ENCODE measurements around the gene UNK.
A peak's percentile ranks its signal among the peaks of the same experiment; 100 is the strongest.

UNK gene

GRCh38 chr17:75822119-75822799, 37.7 kb downstream of the UNK start:
- peak; percentile 63 for DNase-seq

- DNase-seq = no peak
Measured at GRCh38 chr17:75822800-75823166, 38.2 kb downstream of the UNK start.

DNA sequence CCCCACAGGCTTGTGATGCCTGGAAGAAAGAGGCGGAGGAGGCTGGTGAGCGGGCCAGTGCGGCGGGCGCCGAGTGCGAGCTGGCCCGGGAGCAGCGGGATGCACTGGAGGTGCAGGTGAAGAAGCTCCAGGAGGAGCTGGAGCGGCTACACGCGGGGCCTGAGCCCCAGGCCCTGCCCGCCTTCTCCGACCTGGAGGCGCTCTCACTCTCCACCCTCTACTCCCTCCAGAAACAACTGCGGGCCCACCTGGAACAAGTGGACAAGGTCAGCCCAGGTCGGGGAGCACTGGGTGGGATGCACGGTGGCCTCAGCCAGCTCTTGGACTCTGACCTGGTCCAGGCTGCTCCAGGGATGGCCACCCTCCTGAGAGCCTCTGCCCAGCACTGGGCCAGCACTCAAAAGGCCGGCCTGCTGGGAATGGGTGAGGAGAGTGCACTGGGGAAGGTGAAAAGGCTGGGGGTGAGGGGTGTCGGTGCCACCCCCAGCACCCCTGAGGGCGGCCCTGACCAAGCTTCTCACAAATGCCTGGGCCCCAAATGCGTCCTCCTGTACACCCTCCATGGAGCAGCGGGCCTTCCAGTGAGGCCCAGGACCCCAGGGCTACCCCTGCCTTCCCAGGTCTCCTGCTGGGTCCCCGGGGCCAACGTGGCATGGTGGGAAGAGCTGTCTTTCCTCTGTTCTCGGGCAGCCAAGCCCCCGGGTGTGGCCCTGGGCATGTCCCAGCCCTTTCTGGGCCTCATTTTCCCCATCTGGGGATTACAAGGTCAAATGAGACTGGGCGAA, 38.8 kb downstream of the UNK start:
- no peak for DNase-seq

DNA sequence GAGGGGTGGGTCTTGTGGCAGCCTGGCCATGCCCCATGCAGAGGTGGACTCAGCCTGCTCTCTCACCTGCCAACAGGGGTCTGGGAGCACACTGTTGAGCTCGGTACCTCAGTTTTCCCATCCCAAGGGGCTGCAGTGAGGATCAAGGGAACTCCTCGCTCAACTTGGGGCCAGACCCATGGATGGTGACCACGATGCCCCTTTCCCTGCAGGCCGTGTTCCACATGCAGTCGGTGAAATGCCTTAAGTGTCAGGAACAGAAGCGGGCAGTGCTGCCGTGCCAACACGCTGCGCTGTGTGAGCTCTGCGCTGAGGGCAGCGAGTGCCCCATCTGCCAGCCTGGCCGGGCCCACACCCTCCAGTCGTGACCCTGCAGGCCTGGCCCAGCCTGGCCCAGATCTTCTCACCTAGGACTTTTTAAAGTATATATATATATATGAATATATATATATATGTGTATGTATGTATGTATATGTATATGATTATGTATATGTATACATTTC, 39.5 kb downstream of the UNK start:
- no peak for DNase-seq

- DNase-seq = no peak
Measured at GRCh38 chr17:75824666-75825065, 40.1 kb downstream of the UNK start.

GRCh38 chr17:75825149-75825552, 40.5 kb downstream of the UNK start:
- DNase-seq = no peak

DNA sequence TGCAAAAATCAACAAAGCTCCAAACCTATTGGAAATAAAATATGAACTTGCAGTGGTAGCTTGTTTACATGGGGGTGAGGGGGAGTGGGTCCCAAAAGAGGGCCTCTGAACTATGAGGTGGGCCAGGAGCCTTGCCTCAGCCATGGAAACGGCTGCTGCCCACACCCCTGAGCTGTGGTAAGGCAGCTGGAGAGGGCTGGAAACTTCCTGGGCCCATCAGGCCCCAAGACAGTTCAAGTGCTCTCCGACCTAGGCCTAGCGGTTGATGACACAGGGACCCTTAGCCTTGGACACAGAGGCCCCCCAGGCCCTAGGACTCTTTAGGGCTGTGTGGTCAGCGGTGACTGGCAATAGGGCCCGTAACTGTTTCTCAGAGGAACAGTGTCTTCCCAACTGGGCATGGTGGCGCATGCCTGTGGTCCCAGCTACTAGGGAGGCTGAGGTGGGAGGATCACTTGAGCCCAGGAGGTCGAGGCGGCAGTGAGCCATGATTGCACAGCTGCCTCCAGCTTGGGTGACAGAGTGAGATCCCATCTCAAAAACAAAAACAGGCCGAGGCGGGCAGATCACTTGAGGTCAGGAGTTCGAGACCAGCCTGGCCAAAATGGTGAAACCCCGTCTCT, 41.3 kb downstream of the UNK start:
- DNase-seq = no peak

GRCh38 chr17:75826561-75827307, 42.1 kb downstream of the UNK start:
- DNase-seq = no peak

DNA sequence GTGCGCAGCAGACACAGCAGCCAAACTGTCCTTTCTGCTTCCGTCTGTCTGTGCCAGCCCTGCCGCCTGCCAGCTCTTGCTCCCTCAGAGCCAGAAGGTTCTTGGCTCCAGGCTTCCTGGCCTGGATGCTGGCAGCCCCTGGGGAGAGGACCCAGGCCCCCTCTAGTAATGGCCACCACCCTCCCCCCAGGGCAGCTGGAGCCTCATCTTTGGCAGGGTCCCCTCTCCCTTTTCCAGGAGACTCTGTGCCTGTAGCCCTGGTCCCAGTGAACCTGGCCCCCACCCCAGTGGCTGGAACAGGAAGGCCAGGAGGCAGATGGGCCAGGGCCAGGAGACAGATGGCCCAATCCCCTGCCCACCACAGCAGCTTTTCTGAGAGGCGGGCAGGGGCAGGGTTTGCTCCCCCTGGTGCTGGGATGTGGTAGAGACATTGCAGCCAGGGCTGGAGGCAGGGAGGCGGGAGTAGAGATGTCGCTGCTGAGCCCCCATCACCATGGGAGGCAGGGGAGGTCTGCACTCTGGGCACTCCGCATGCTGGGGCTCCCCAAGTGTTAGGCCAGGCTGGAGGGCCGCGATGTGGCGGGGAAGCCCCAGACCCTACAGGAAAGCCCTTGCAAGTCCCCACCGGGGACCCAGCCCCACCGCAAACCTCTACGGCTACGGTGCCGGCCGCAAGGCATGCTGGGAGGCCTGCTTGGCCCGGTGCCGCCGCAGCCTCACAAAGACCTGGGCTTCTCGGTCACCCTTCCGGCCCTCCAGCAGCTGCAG, 42.9 kb downstream of the UNK start:
- DNase-seq = peak; percentile 98

DNA sequence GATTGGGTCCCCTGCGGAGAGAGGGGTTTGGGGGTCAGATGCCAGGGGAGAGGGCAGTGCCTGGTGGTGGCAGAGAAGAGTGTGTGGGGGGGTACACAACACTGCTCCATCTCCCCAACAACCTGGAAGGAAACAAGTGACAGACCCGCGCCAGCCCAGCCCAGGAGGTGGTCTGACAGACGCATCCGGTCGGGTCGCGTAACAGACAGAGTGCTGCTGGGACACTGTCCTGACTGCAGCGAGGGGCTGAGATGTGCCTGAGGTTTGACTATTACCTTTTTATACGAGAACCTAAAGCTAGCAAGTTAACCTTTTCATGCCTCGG, 43.4 kb downstream of the UNK start:
- DNase-seq = no peak

DNA sequence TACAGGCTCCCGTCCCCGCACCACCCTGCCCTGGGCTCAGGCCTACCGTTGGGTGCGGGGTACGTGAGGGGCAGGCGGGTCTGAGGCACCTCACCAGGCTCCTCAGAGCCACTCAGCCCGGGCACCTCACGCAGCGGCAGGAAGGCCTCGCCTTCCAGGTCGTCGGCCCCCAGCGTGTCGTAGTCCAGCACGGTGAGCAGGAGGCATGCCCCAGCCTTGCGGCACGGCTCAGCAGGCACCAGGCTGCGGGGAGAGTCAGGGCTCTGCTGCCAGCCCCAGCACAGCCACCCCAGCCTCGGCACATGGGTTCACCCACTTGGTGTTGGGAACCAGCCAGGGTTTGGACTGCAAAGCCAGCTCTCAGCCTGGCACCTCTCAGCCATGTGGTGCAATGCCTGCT, 44.1 kb downstream of the UNK start:
- no peak for DNase-seq

- DNase-seq = no peak
Measured at GRCh38 chr17:75829747-75830146, 45.1 kb downstream of the UNK start.

DNA sequence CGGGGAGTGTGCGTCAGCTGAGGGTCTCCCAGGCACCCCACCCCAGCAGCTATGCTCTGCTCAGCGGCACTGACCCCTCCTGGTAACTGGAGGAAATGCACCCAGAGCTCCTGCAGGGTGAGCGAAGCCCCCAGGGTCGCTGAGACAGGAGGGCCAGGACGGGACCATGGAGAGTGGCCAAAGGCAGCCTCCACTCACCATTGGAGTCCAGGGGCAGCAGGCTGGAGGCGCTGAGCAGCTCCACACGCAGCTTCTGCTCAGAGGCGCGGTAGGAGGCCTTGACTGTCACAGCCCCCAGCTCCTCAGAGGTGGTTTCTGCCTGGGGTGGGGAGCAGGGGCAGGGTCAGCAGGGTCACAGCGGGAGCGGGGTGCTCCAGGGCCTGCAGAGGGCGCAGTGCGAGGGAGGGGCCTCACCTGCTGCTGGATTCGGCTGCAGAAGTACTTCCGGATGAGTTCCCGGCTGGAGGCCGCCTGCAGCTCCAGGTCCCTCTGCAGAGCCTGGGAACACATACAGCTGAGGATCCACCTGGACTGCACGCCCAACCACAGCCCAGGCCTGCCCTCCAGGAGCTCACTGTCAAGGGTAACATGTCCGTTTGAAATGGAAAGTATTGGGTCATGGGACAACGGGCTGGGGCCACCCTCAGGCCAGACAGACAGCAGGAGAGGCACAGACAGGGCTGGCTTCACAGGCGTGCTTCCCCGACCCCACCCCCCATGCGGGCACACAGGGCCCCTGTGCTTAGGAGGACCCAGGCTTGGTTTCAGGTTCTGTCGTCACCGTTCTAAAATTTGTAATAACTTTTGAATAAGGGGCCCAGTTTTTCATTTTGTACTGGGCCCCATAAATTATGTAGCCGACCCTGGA, 45.8 kb downstream of the UNK start:
- DNase-seq = no peak

GRCh38 chr17:75831032-75831571, 46.5 kb downstream of the UNK start:
- DNase-seq = no peak

DNA sequence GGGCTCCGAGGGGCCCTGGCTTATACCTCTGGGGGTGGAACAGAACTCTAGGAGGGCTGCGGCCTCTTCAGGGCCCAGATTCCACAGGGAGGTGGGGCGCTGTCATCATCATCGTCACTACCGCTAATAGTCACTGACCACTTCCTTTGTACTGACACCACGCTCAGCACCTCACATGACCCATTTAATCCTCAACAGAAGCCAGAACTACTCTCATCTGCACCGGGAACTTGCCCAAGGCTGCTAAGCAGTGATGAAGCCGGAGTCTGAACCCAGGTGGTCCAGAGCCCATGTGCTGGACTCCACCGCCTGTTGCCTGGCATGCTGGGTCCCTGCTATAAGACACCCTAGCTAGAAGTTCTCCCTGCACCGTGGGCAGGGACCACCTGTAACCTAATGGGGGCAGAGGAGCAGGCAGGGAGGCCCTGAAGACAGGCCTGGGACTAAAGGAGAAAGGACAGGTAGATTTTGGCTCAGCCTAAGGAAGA, 47.6 kb downstream of the UNK start:
- DNase-seq = no peak

- no peak for DNase-seq
Measured at GRCh38 chr17:75832652-75833400, 48.2 kb downstream of the UNK start.

GRCh38 chr17:75834279-75834920, 49.8 kb downstream of the UNK start:
- no peak for DNase-seq

GRCh38 chr17:75834928-75835653, 50.5 kb downstream of the UNK start:
- DNase-seq = no peak

DNA sequence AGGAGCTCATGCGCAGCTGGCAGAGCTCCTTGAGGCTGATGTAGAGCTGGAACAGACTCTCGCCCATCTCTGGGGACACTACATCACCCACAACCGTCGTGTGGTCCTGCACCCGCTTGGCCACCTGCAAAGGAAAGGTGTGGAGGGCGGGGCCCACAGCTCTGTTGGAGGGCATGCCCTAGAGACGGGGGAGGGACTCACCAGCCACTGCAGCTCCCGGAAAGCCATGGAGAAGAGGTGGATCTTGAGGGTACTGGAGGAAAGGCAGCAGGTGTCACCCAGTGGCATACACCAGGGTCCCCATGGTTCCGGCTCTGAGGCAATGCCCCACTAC, 51.0 kb downstream of the UNK start:
- no peak for DNase-seq

Measured in NCI-H446 treated with DMSO at 0.1 percent for 48 hours (cell line).